ENCODE measurements around the gene FAN1. TPM values are rescaled to one million over a fixed set of nuclear protein-coding genes. Genes with fewer than 3 reads are reported as not detected.

The FAN1 gene
- total RNA-seq, 2 donors from 2014 or later = 8.7 to 17.3 TPM

DNA sequence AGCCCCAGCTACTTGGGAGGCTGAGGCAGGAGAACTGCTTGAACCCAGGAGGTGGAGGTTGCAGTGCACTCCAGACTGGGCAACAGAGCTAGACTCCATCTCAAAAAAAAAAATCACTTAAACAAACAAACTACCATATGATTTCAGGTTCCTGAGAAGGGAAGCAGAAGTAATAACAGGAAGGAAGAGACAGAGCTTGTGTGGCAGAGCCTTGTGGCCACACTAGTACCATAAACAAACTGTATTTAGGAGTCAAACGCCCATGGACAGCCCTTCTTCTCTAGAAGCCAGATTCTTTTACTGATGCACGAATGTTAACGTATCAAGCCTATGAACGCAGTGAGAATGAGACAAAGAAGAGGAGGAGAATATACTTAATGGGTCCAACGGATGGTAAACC is 75.7 kb downstream of the FAN1 start:
- DNase-seq (ENCODE audit: low spot score) = no peak
- H3K36me3 ChIP-seq = peaks cover 23% of the 10 kb centered on the region
- peaks cover 0 to 16% of the 10 kb centered on the region in 2 donors for H3K4me1 ChIP-seq
- H3K4me3 ChIP-seq = no peak overlapping the region
- H3K27me3 ChIP-seq = no peaks in the 10 kb centered on the region
- TF ChIP-seq, protein P1, sequence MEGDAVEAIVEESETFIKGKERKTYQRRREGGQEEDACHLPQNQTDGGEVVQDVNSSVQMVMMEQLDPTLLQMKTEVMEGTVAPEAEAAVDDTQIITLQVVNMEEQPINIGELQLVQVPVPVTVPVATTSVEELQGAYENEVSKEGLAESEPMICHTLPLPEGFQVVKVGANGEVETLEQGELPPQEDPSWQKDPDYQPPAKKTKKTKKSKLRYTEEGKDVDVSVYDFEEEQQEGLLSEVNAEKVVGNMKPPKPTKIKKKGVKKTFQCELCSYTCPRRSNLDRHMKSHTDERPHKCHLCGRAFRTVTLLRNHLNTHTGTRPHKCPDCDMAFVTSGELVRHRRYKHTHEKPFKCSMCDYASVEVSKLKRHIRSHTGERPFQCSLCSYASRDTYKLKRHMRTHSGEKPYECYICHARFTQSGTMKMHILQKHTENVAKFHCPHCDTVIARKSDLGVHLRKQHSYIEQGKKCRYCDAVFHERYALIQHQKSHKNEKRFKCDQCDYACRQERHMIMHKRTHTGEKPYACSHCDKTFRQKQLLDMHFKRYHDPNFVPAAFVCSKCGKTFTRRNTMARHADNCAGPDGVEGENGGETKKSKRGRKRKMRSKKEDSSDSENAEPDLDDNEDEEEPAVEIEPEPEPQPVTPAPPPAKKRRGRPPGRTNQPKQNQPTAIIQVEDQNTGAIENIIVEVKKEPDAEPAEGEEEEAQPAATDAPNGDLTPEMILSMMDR (IDR thresholded peaks at IDR 0.05) = no peak
- no peak overlapping the region for H3K27ac ChIP-seq
- no peaks in the 10 kb centered on the region for H3K9me3 ChIP-seq

DNA sequence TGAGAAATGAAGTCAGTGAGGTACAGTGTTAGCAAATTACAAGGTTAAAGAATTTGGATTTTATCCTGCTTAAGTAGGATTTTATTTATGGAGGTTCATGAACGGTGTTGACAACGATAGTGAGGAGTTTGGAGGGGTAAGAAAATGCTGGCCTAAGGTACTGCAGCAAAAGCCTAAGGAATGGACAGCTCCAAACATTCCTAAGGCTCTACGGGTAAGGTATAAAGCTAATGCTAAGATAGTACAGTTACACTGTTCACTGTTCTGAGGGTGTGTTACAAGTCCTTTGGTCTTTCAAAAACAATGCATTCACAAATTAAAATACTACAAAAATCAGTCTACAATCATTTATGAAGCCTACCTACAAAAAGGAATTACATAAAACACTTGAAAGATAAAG is 80.4 kb downstream of the FAN1 start:
- no peak overlapping the region for H3K27ac ChIP-seq
- H3K36me3 ChIP-seq = peaks cover 27% of the 10 kb centered on the region
- no peak for DNase-seq (ENCODE audit: low spot score)
- no peaks in the 10 kb centered on the region for H3K27me3 ChIP-seq
- H3K4me1 ChIP-seq = peaks cover 0 to 44% of the 10 kb centered on the region in 2 donors
- H3K9me3 ChIP-seq = no peaks in the 10 kb centered on the region
- TF ChIP-seq, protein P1 (IDR thresholded peaks at IDR 0.05) = no peak
- H3K4me3 ChIP-seq = no peak overlapping the region

DNA sequence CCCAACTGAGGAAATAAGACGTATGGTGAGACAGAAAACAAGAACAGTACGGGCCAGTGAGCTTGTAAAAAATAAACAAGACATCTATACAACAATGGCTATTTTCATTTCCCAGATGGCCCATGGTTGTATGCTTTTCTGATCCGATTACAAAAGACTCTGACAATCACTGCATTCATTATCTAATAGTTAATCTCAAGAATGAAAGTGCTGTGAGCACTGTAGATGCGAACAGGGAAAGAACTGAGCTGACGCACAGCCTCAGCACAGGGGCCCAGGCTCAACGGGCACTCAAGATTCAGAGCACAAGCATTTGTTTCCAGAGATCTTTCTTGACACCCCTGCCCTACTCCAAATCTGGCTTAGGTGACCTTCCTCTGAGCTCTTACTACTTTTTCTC is 80.8 kb downstream of the FAN1 start:
- H3K4me3 ChIP-seq = no peak overlapping the region
- DNase-seq (ENCODE audit: low spot score) = no peak
- TF ChIP-seq, protein P1 (IDR thresholded peaks at IDR 0.05) = no peak
- peaks cover 0 to 42% of the 10 kb centered on the region in 2 donors for H3K4me1 ChIP-seq
- H3K27ac ChIP-seq = peak overlapping the region in 1 of 2 donors; percentile 0
- H3K36me3 ChIP-seq = peaks cover 27% of the 10 kb centered on the region
- no peaks in the 10 kb centered on the region for H3K27me3 ChIP-seq
- H3K9me3 ChIP-seq = no peaks in the 10 kb centered on the region

DNA sequence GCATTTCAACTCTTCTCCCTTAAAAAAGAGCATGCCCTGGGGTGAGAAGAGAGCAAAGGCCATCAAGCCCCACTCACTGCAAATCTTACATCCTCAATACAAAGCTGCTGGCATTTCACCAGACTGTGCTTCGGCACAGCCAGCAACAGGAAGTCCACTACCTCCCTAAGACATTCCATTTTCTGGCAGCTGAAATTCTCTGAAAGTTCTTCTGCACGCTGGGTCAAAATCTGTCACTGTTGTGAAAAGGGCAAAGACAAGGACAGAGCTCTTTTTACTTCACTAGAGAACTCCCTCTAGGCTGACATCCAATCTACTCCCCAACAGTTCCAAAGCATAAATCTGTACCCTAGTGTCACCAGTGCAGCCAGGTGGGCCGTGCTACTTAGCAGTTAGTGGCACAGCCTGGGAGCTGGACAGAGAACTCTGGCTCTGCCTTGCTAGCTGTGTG is 81.4 kb downstream of the FAN1 start:
- Histone ChIP-seq H3K36me3 (peaks cover 27% of the 10 kb centered on the region), H3K4me3 (no peak overlapping the region), H3K4me1 (peaks cover 0 to 47% of the 10 kb centered on the region in 2 donors), H3K9me3 (no peaks in the 10 kb centered on the region), H3K27me3 (no peaks in the 10 kb centered on the region), H3K27ac (no peak overlapping the region)
- DNase-seq (ENCODE audit: low spot score) = no peak
- TF ChIP-seq, protein P1 (IDR thresholded peaks at IDR 0.05) = no peak

DNA sequence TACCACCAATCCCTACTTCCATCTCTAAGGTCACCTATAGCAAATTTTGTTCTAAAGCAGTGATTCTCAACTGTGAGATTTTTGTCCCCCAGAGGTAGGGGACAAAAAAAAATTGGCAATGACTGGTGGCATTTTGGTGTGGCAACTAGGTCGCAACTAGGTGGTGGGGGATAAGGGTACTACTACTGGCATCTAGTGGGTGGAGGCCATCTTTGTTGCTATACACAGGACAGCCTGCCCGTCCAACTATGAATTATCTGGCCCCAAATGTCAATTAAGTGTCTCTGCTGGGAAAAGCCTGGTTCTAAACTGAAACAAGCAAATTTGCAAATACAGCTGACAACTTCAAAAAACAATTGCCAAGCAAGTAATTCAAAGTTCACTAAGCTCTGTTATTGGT is 86.3 kb downstream of the FAN1 start:
- no peaks in the 10 kb centered on the region for H3K9me3 ChIP-seq
- TF ChIP-seq, protein P1 (IDR thresholded peaks at IDR 0.05) = no peak
- peaks cover 12% of the 10 kb centered on the region for H3K36me3 ChIP-seq
- H3K27ac ChIP-seq = peak overlapping the region; percentile 91 to 95
- H3K4me3 ChIP-seq = peak overlapping the region; percentile 96 to 98
- no peak for DNase-seq (ENCODE audit: low spot score)
- H3K27me3 ChIP-seq = no peaks in the 10 kb centered on the region
- H3K4me1 ChIP-seq = peaks cover 0 to 45% of the 10 kb centered on the region in 2 donors
